GM18499 (cell line): Measurements from ENCODE around the gene IFRD1.
"Not testable (repeated sequence)": the region's sequence is repeated elsewhere in the genome, so short reads cannot be mapped to it uniquely, and the experiment has no call there.

Experiments
- ATAC-seq: cut with Tn5 transposase; IDR thresholded peaks from one replicate; pipeline ENCODE4 v1.9.1; 2021; ENCODE audit warnings: moderate number of reproducible peaks; ENCODE audit not compliant: insufficient read depth, unreplicated experiment

The IFRD1 gene

GRCh38 chr7:112510001-112510742 lies 59.9 kb downstream of the IFRD1 start:
- ATAC-seq = peak; percentile 62

- no peak for ATAC-seq
Observed at GRCh38 chr7:112510743-112511110, 60.5 kb downstream of the IFRD1 start.

DNA sequence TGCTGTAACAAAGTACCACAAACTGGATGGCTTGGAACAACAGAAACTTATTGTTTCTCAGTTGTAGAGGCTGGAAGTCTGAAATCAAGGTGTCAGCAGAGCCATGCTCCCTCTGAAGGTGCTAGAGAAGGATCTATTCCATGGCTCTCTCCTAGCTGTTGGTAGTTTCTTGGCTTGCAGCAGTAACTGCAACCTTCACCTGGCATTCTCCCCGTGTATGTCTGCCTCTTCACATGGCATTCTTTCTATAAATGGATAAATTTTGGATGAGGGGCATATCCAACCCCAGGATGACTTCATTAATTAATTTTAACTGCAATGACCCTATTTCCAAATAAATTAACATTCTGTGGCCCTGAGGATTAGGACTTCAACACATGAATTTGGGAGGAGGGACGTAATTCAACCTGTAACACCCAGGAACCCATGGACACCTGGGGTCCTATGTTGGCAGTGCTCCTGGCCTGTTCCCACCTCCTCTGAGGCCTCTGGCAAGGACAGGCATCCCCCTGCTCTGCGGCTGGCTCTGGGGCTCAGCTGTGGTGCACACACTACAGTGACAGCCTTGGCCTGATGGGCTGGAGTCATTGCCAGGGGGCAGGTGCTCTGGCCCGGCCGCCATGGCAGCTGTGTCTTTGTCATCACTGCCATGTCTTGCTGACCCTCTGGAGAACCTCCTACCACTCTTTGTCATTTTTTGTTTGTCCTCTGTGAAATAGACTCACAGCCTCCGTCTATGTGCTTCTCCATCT lies 61.4 kb downstream of the IFRD1 start:
- ATAC-seq = no peak

GRCh38 chr7:112512451-112513210 lies 62.4 kb downstream of the IFRD1 start:
- ATAC-seq = no peak

DNA sequence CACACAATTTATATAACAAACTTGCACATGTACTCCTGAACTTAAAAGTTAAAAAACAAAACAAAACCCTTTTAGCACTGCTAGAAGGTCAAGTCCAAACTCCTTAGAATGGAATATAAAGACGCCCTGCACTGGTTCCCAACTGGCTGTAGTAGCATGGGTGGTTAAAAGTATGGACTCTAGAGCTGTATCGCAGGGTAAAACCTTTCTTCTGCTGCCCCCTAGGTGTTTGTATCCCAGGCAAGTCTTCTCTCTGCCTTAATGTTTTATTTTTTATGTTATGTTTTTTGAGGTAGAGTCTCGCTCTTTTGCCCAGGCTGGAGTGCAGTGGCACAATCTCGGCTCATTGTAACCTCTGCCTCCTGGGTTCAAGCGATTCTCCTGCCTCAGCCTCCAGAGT lies 65.7 kb downstream of the IFRD1 start:
- no peak for ATAC-seq

DNA sequence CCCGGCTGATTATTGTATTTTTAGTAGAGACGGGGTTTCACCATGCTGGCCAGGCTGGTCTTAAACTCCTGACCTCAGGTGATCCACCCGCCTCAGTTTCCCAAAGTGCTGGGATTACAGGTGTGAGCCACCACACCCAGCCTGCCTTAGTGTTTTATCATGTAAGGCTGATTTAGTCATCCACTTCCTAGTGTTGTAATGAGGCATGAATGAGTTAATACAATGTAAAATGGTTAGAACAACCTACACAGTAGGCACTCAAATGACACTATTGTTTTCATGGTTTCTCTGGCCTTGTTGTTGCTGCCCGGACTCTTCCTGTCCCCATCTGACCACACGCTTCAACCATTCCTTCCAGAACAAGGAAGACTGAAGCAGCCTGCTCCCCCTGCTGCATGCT lies 66.2 kb downstream of the IFRD1 start:
- not testable (repeated sequence) for ATAC-seq

- no peak for ATAC-seq
Observed at GRCh38 chr7:112517487-112517886, 67.2 kb downstream of the IFRD1 start.

- no peak for ATAC-seq
Observed at GRCh38 chr7:112520787-112521186, 70.5 kb downstream of the IFRD1 start.

- no peak for ATAC-seq
Observed at GRCh38 chr7:112521942-112522341, 71.7 kb downstream of the IFRD1 start.

DNA sequence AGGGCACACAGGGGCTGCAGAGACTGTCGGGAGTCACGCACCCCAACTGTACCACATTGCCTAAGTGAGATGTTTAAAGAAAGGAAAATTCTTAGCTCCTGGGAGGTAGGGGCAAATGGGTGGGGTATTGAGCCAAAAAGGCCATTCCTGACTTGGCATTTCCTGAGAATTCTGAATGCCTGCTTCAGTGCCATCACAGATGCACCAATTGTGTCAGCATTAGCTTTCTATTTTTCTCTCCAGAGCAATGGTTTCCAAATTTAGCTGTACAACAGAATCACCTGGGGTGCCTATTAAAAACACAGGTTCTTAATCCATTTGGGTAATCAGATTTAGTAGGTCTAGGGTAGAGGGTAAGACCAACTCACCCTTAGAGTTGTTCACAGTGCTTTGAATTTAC lies 73.6 kb downstream of the IFRD1 start:
- no peak for ATAC-seq
